Skeletal muscle cell (primary cell): Measurements from ENCODE around the gene SPG7.

Source experiments
- DNase-seq: peaks from one replicate; pipeline ENCODE4 v3.0.0-alpha.2; 2010; ENCODE audit warnings: low read depth
- H3K4me3 ChIP-seq: 2 replicates; pipeline ENCODE4 v1.5.1; 2011; ENCODE audit warnings: low read depth, mild to moderate bottlenecking, control low read depth, low read length, moderate library complexity

Gene SPG7

GRCh38 chr16:89506791-89507191 is 1.4 kb upstream of the SPG7 start:
- peak overlapping the region; percentile 91 for H3K4me3 ChIP-seq
- no peak for DNase-seq

GRCh38 chr16:89507214-89507833 is 879 bp upstream of the SPG7 start:
- H3K4me3 ChIP-seq, result peak overlapping the region; percentile 91
- no peak for DNase-seq

- DNase-seq, result no peak
- no peak overlapping the region for H3K4me3 ChIP-seq
These were observed 2.3 kb downstream of the SPG7 start for GRCh38 chr16:89510526-89510925.

- no peak overlapping the region for H3K4me3 ChIP-seq
- DNase-seq, result no peak
These were observed 3.2 kb downstream of the SPG7 start for GRCh38 chr16:89511374-89511773.

- no peak overlapping the region for H3K4me3 ChIP-seq
- DNase-seq, result no peak
These were observed 4.2 kb downstream of the SPG7 start for GRCh38 chr16:89512453-89512852.

- H3K4me3 ChIP-seq, result no peak overlapping the region
- DNase-seq, result no peak
These were observed 8.9 kb downstream of the SPG7 start for GRCh38 chr16:89517128-89517527.

GRCh38 chr16:89519881-89520280 is 11.7 kb downstream of the SPG7 start:
- no peak for DNase-seq
- no peak overlapping the region for H3K4me3 ChIP-seq

- no peak for DNase-seq
- H3K4me3 ChIP-seq, result no peak overlapping the region
These were observed 14.1 kb downstream of the SPG7 start for GRCh38 chr16:89522287-89522686.

GRCh38 chr16:89523680-89524344 is 15.6 kb downstream of the SPG7 start:
- DNase-seq, result no peak
- no peak overlapping the region for H3K4me3 ChIP-seq

- no peak for DNase-seq
- no peak overlapping the region for H3K4me3 ChIP-seq
These were observed 17.1 kb downstream of the SPG7 start for GRCh38 chr16:89525146-89525913.

- H3K4me3 ChIP-seq, result no peak overlapping the region
- no peak for DNase-seq
These were observed 20.9 kb downstream of the SPG7 start for GRCh38 chr16:89529097-89529496.

- H3K4me3 ChIP-seq, result no peak overlapping the region
- DNase-seq, result no peak
These were observed 22.5 kb downstream of the SPG7 start for GRCh38 chr16:89530401-89531381.

GRCh38 chr16:89531821-89532526 is 23.8 kb downstream of the SPG7 start:
- DNase-seq, result no peak

GRCh38 chr16:89534252-89534756 is 26.1 kb downstream of the SPG7 start:
- H3K4me3 ChIP-seq, result no peak overlapping the region
- DNase-seq, result peak; percentile 39

More at GRCh38 chr16:89531821-89532526, 23.8 kb downstream of the SPG7 start:
- no peak overlapping the region for H3K4me3 ChIP-seq

- no peak for DNase-seq
- H3K4me3 ChIP-seq, result no peak overlapping the region
These were observed 28.2 kb downstream of the SPG7 start for GRCh38 chr16:89536371-89536770.

- no peak overlapping the region for H3K4me3 ChIP-seq
- no peak for DNase-seq
These were observed 28.8 kb downstream of the SPG7 start for GRCh38 chr16:89536886-89537548.

- no peak overlapping the region for H3K4me3 ChIP-seq
- DNase-seq, result no peak
These were observed 29.3 kb downstream of the SPG7 start for GRCh38 chr16:89537549-89537925.

- no peak for DNase-seq
- no peak overlapping the region for H3K4me3 ChIP-seq
These were observed 30.1 kb downstream of the SPG7 start for GRCh38 chr16:89538286-89538685.
